H1 (cell line): ENCODE data around the gene PTDSS2. TPM values are rescaled to one million over a fixed set of nuclear protein-coding genes. Genes with fewer than 3 reads are reported as not detected.
A peak's percentile ranks its signal among the peaks of the same experiment; 100 is the strongest.

ENCODE experiments used
- CTCF ChIA-PET: fragments of 300-600 bp; sonication (Branson Sonifier 250); formaldehyde crosslinking; loops from one replicate; lab custom pipeline; 2021; ENCODE audit not compliant: partially characterized antibody; lab: Charles Lee
- POLR2A ChIA-PET: fragments of 300-600 bp; sonication (Branson Sonifier 250); formaldehyde crosslinking; loops from one replicate; lab custom pipeline; 2021; ENCODE audit warnings: inconsistent platforms; ENCODE audit not compliant: partially characterized antibody; lab: Charles Lee
- DNase-seq, 2 experiments: peaks; one replicate each; pipeline versions ENCODE4 v3.0.0 to v3.0.0-alpha.2; 2010 to 2022; ENCODE audit warnings: low spot score in 2 of 2, low read depth in 1 of 2, mixed read lengths in 1 of 2
- FAIRE-seq: peaks from 2 replicates; lab custom pipeline; 2011; peaks lifted over from hg19 to GRCh38; lab: Jason Lieb, UNC
- H2AFZ ChIP-seq: 2 replicates; pipeline ENCODE4 v1.8.1; 2012; ENCODE audit warnings: low read length, inconsistent platforms
- H2AK5ac ChIP-seq: 2 replicates; pipeline ENCODE4 v1.6.1; 2013; ENCODE audit warnings: low read depth, low read length
- H2BK120ac ChIP-seq: replicated peaks from 2 replicates; pipeline ENCODE3; 2013; ENCODE audit warnings: low read depth, low read length, inconsistent platforms
- H2BK12ac ChIP-seq: 2 replicates; pipeline ENCODE4 v1.6.1; 2013; ENCODE audit warnings: low read depth, low read length
- H2BK15ac ChIP-seq: 2 replicates; pipeline ENCODE4 v1.6.1; 2013; ENCODE audit warnings: low read length
- H2BK20ac ChIP-seq: 2 replicates; pipeline ENCODE4 v1.6.1; 2013; ENCODE audit warnings: low read length
- H2BK5ac ChIP-seq: 2 replicates; pipeline ENCODE4 v1.6.1; 2013; ENCODE audit warnings: low read depth, low read length
- H3K14ac ChIP-seq: 2 replicates; pipeline ENCODE4 v1.6.1; 2013; ENCODE audit warnings: inconsistent platforms; ENCODE audit not compliant: insufficient read length
- H3K18ac ChIP-seq: 2 replicates; pipeline ENCODE4 v1.6.1; 2013; ENCODE audit warnings: low read length; ENCODE audit errors: extremely low read depth
- H3K23ac ChIP-seq: 2 replicates; pipeline ENCODE4 v1.6.1; 2013; ENCODE audit warnings: inconsistent platforms; ENCODE audit not compliant: insufficient read length
- H3K23me2 ChIP-seq: 2 replicates; pipeline ENCODE4 v1.6.1; 2013; ENCODE audit warnings: low read depth, low read length
- H3K27ac ChIP-seq: 2 replicates; pipeline ENCODE4 v1.6.1; 2011; ENCODE audit warnings: low read depth, low read length, inconsistent platforms
- H3K27me3 ChIP-seq, 4 experiments: replicated peaks in 1 of 4; 1 replicate in 1 of 4; 2 replicates in 3 of 4; pipeline versions ENCODE4 v1.6.1 to v1.8.1; 2011 to 2013; ENCODE audit warnings: low read length in 3 of 4, mild to moderate bottlenecking in 3 of 4, inconsistent platforms in 2 of 4, mixed read lengths in 2 of 4, moderate library complexity in 1 of 4; ENCODE audit not compliant: control insufficient read depth in 3 of 4, insufficient read depth in 3 of 4; ENCODE audit errors: extremely low read depth in 1 of 4
- H3K36me3 ChIP-seq, 4 experiments: 2 replicates each; pipeline versions ENCODE4 v1.6.1 to v1.8.1; 2011 to 2013; ENCODE audit warnings: mild to moderate bottlenecking in 4 of 4, low read length in 3 of 4, moderate library complexity in 2 of 4, control low read depth in 1 of 4, inconsistent platforms in 1 of 4; ENCODE audit not compliant: insufficient read depth in 4 of 4, control insufficient read depth in 2 of 4
- H3K4ac ChIP-seq: replicated peaks from 2 replicates; pipeline ENCODE3; 2013; ENCODE audit warnings: low read length, low read depth, mixed read lengths, inconsistent platforms; ENCODE audit not compliant: insufficient read length
- H3K4me1 ChIP-seq, 4 experiments: replicated peaks in 1 of 4; 1 replicate in 1 of 4; 2 replicates in 3 of 4; pipeline versions ENCODE4 v1.6.1 to v1.8.1; 2011 to 2013; ENCODE audit warnings: low read length in 3 of 4, inconsistent platforms in 2 of 4, mixed read lengths in 1 of 4; ENCODE audit not compliant: insufficient read depth in 4 of 4, control insufficient read depth in 3 of 4
- H3K4me2 ChIP-seq, 2 experiments: 2 replicates each; pipeline versions ENCODE4 v1.6.1 to v1.8.1; 2011 to 2013; ENCODE audit warnings: low read depth in 2 of 2, low read length in 2 of 2, control low read depth in 1 of 2, inconsistent platforms in 1 of 2, mild to moderate bottlenecking in 1 of 2; ENCODE audit not compliant: insufficient read depth in 1 of 2
- H3K4me3 ChIP-seq, 4 experiments: fragments of 200-600, 300-600 bp in 1 of 4; sonication (generic), shearing (Covaris generic), sonication (Bioruptor Twin) in 1 of 4; 2 replicates each; pipeline versions ENCODE4 v1.5.1 to v1.8.1; 2011 to 2016; ENCODE audit warnings: low read length in 4 of 4, low read depth in 3 of 4, control low read depth in 2 of 4, inconsistent platforms in 2 of 4, mild to moderate bottlenecking in 2 of 4, mixed read lengths in 1 of 4, moderate library complexity in 1 of 4; ENCODE audit not compliant: insufficient read depth in 2 of 4; ENCODE audit errors: extremely low read depth in 1 of 4
- H3K56ac ChIP-seq: replicated peaks from 2 replicates; pipeline ENCODE3; 2013; ENCODE audit warnings: low read depth, mild to moderate bottlenecking, mixed read lengths, low read length, inconsistent platforms; ENCODE audit not compliant: insufficient read length
- H3K79me1 ChIP-seq: 2 replicates; pipeline ENCODE4 v1.6.1; 2013; ENCODE audit warnings: low read depth, low read length, control low read depth
- H3K79me2 ChIP-seq, 2 experiments: 2 replicates each; pipeline versions ENCODE4 v1.6.1 to v1.8.1; 2012 to 2013; ENCODE audit warnings: low read length in 2 of 2, mild to moderate bottlenecking in 2 of 2, inconsistent platforms in 1 of 2; ENCODE audit not compliant: insufficient read depth in 2 of 2, control insufficient read depth in 1 of 2
- H3K9ac ChIP-seq, 4 experiments: replicated peaks in 1 of 4; 1 replicate in 1 of 4; 2 replicates in 3 of 4; pipeline versions ENCODE4 v1.6.1 to v1.8.1; 2011 to 2013; ENCODE audit warnings: low read depth in 3 of 4, low read length in 3 of 4, control low read depth in 2 of 4, mild to moderate bottlenecking in 2 of 4, moderate library complexity in 2 of 4, inconsistent platforms in 1 of 4; ENCODE audit errors: extremely low read depth in 1 of 4
- H3K9me3 ChIP-seq, 2 experiments: 2 replicates each; pipeline versions ENCODE4 v1.6.1 to v1.8.1; 2012 to 2013; ENCODE audit warnings: mild to moderate bottlenecking in 2 of 2, moderate library complexity in 2 of 2, control low read depth in 1 of 2, inconsistent platforms in 1 of 2, low read depth in 1 of 2, low read length in 1 of 2, mixed read lengths in 1 of 2; ENCODE audit not compliant: insufficient read depth in 2 of 2
- H4K20me1 ChIP-seq, 2 experiments: replicated peaks in 1 of 2; 2 replicates each; pipeline versions ENCODE3 to v1.8.1; 2011 to 2013; ENCODE audit warnings: inconsistent platforms in 2 of 2, low read length in 2 of 2, mild to moderate bottlenecking in 1 of 2; ENCODE audit not compliant: insufficient read depth in 2 of 2, control insufficient read depth in 1 of 2
- H4K5ac ChIP-seq: 2 replicates; pipeline ENCODE4 v1.6.1; 2013; ENCODE audit warnings: low read length, low read depth, mixed read lengths, inconsistent platforms; ENCODE audit not compliant: insufficient read length
- H4K8ac ChIP-seq: 2 replicates; pipeline ENCODE4 v1.8.0; 2013; ENCODE audit warnings: mild to moderate bottlenecking, moderate library complexity, low read length, inconsistent platforms; ENCODE audit not compliant: insufficient read depth; ENCODE audit errors: extremely low read depth
- H4K91ac ChIP-seq: replicated peaks from 2 replicates; pipeline ENCODE3; 2013; ENCODE audit warnings: low read length, mixed read lengths, inconsistent platforms; ENCODE audit not compliant: insufficient read length
- BACH1 ChIP-seq: IDR thresholded peaks from 2 replicates; pipeline ENCODE4 v1.6.1; 2012; ENCODE audit warnings: low read length, improper control_type of control experiment
- CBX5 ChIP-seq: fragments of 300-800, 300-1000 bp; sonication (generic); IDR thresholded peaks from 2 replicates; pipeline ENCODE4 v1.7.1; 2016; ENCODE audit warnings: antibody characterized with exemption, low read length, low read depth
- CREB1 ChIP-seq: IDR thresholded peaks from 2 replicates; pipeline ENCODE4 v1.6.1; 2012; ENCODE audit warnings: inconsistent platforms
- EP300 ChIP-seq, 2 experiments: IDR thresholded peaks; 1 replicate in 1 of 2; 2 replicates in 1 of 2; pipeline ENCODE4 v1.6.1; 2011 to 2012; ENCODE audit warnings: low read depth in 2 of 2, low read length in 2 of 2, mild to moderate bottlenecking in 2 of 2, borderline replicate concordance in 1 of 2, inconsistent platforms in 1 of 2, moderate library complexity in 1 of 2
- EZH2 ChIP-seq: fragments of 200-600 bp; sonication (generic); IDR thresholded peaks from 2 replicates; pipeline ENCODE4 v1.7.1; 2012; ENCODE audit warnings: low read depth, mild to moderate bottlenecking, moderate library complexity, low read length, inconsistent platforms; ENCODE audit not compliant: severe bottlenecking
- JUN ChIP-seq: IDR thresholded peaks from 2 replicates; pipeline ENCODE4 v1.6.1; 2011; ENCODE audit warnings: low read depth, mild to moderate bottlenecking, improper control_type of control experiment, low read length
- MAFK ChIP-seq: IDR thresholded peaks from 2 replicates; pipeline ENCODE4 v1.6.1; 2012; ENCODE audit warnings: low read depth, mild to moderate bottlenecking, improper control_type of control experiment, low read length
- POU5F1 ChIP-seq: IDR thresholded peaks from 2 replicates; pipeline ENCODE4 v1.6.1; 2011; ENCODE audit warnings: low read depth, mild to moderate bottlenecking, low read length, moderate library complexity
- SIN3A ChIP-seq, 2 experiments: IDR thresholded peaks in 1 of 2; conservative IDR thresholded peaks in 1 of 2; 2 replicates each; pipeline ENCODE4 v1.6.1; 2011 to 2012; ENCODE audit warnings: low read length in 2 of 2, improper control_type of control experiment in 1 of 2, low read depth in 1 of 2, mild to moderate bottlenecking in 1 of 2
- SIRT6 ChIP-seq: IDR thresholded peaks from one replicate; pipeline ENCODE4 v1.7.1; 2012; ENCODE audit warnings: low read length, inconsistent platforms
- TAF1 ChIP-seq: IDR thresholded peaks from 2 replicates; pipeline ENCODE4 v1.6.1; 2011; ENCODE audit warnings: mild to moderate bottlenecking, low read depth, low read length
- ZNF274 ChIP-seq: IDR thresholded peaks from 2 replicates; pipeline ENCODE4 v1.7.0; 2012; ENCODE audit warnings: low read length, borderline replicate concordance; ENCODE audit errors: extremely low read depth
- WGBS, 2 experiments: shearing (Covaris generic) in 1 of 2; methylation state at CpG; one replicate each; pipeline versions ENCODE4 v1.1.6 to v1.1.7; 2013 to 2015; ENCODE audit warnings: low lambda C conversion rate in 2 of 2, mixed read lengths in 2 of 2, inconsistent platforms in 1 of 2, low coverage in 1 of 2, missing lambda C conversion rate in 1 of 2; ENCODE audit not compliant: insufficient replicate concordance in 2 of 2, insufficient coverage in 1 of 2, insufficient read length in 1 of 2; ENCODE audit errors: extremely low coverage in 1 of 2, missing lambda C conversion rate in 1 of 2; 5-methylcytosine and 5-hydroxymethylcytosine counted together
- polyA plus RNA-seq, 7 experiments: library from polyadenylated mRNA; depleted of rRNA in 3 of 7; stranded (reverse) in 5 of 7; unstranded in 2 of 7; fragments of >200 nt in 5 of 7; fragments of 200-250 nt in 2 of 7; gene quantifications; 1 replicate in 5 of 7; 2 replicates in 1 of 7; 4 replicates in 1 of 7; pipeline versions ENCODE4 v1.2.1 to v1.2.3, GENCODE V29; 2011 to 2013; ENCODE audit warnings: missing spikeins in 2 of 7, mixed read lengths in 2 of 7
- total RNA-seq: library from RNA; stranded (reverse); fragmentation: NEBNext Ultra II Directional; extraction: Animal tissue kit (Norgen Biotek cat#: 25700); gene quantifications from 2 replicates; pipeline ENCODE4 v1.2.1, GENCODE V29; 2021
- TF ChIP-seq, protein P1 (sequence below): IDR thresholded peaks from 2 replicates; pipeline ENCODE4 v1.6.1; 2011; ENCODE audit warnings: low read length, improper control_type of control experiment

Gene PTDSS2
- total and polyA plus RNA-seq, 2 of the 8 experiments (the other 6 are each of a cell fraction or from before 2014, with no cell fraction given), result 48.7 to 68.2 TPM

DNA sequence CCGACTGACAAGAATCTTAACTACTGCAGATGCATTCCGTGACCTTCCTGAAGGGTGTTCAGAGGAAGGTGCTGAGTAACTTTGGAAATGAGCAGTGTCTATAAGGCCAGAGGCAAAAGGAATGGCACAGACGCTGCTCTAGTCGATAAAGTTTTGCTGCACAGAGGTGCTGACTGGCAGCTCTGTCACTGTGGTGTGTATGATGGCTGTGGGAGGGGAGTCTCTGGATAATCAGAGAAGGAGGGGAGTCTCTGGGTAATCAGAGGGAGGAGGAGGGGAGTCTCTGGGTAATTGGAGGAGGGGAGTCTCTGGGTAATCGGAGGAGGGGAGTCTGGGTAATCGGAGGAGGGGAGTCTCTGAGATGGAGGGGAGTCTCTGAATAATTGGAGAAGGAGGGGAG, 18.4 kb downstream of the PTDSS2 start:
- no peak overlapping the region for H3K14ac ChIP-seq
- peaks cover 0 to 12% (median 5%) of the 10 kb centered on the region in 4 experiments; a peak in 6 of 7 replicates for H3K4me1 ChIP-seq
- peak overlapping the region; percentile 38; the same call in 1 of the 2 replicates for H3K18ac ChIP-seq
- H3K4ac ChIP-seq, result no peak overlapping the region
- no peak overlapping the region for H2BK20ac ChIP-seq
- CTCF ChIA-PET, result no interaction called here
- WGBS, 2 experiments, result 76% methylated on average over 6 of the region's 6 CpGs; no CpG with 5 or more reads in 1 of the 2 experiments
- H3K27ac ChIP-seq, result no peak overlapping the region
- H2AFZ ChIP-seq, result no peak overlapping the region
- peaks cover 0 to 21% of the 10 kb centered on the region in 2 experiments; a peak in 2 of 4 replicates for H3K79me2 ChIP-seq
- H3K56ac ChIP-seq, result no peak overlapping the region
- no peak overlapping the region for H3K23ac ChIP-seq
- H4K8ac ChIP-seq, result no peak overlapping the region
- peaks cover 5% of the 10 kb centered on the region; the same call in 1 of the 2 replicates for H3K79me1 ChIP-seq
- H4K91ac ChIP-seq, result no peak overlapping the region
- peak overlapping the region; percentile 45; the same call in 1 of the 2 replicates for H2BK12ac ChIP-seq
- no peak overlapping the region for H3K9ac ChIP-seq
- H3K23me2 ChIP-seq, result 0 out of 2 replicates have a peak, but pooled peaks cover 1% of the 10 kb centered on the region
- no peaks in the 10 kb centered on the region for H3K9me3 ChIP-seq
- peak overlapping the region; percentile 91; the same call in 1 of the 2 replicates for H2AK5ac ChIP-seq
- peak overlapping the region in 1 of 2 experiments; percentile 39; a peak in 1 of 4 replicates for H3K4me2 ChIP-seq
- H2BK5ac ChIP-seq, result peak overlapping the region; percentile 68
- DNase-seq (no peak), FAIRE-seq (no peak)
- POLR2A ChIA-PET, result no interaction called here
- H2BK15ac ChIP-seq, result 0 out of 2 replicates have a peak overlapping the region, but pooled peaks have one; percentile 19
- no peak overlapping the region for H3K4me3 ChIP-seq
- H2BK120ac ChIP-seq, result no peak overlapping the region
- no peaks in the 10 kb centered on the region for H3K27me3 ChIP-seq
- H4K5ac ChIP-seq, result no peak overlapping the region
- no peak for TF ChIP-seq TAF1
- no peak for TF ChIP-seq CBX5
- TF ChIP-seq SIRT6, result no peak
- no peak for TF ChIP-seq BACH1
- TF ChIP-seq EP300 (IDR thresholded peaks at IDR 0.05; ENCODE audit: borderline replicate concordance in 1 of 2, low read depth in 2 of 2, low read length in 2 of 2), result no peak
- TF ChIP-seq, protein P1, sequence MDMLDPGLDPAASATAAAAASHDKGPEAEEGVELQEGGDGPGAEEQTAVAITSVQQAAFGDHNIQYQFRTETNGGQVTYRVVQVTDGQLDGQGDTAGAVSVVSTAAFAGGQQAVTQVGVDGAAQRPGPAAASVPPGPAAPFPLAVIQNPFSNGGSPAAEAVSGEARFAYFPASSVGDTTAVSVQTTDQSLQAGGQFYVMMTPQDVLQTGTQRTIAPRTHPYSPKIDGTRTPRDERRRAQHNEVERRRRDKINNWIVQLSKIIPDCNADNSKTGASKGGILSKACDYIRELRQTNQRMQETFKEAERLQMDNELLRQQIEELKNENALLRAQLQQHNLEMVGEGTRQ, result no peak
- TF ChIP-seq ZNF274, result no peak
- no peak for TF ChIP-seq POU5F1
- no peak for TF ChIP-seq EZH2
- no peak for TF ChIP-seq CREB1
- no peak for TF ChIP-seq SIN3A (conservative IDR thresholded peaks at IDR 0.05 in 1 of 2, IDR thresholded peaks at IDR 0.05 in 1 of 2; ENCODE audit: low read depth in 1 of 2, low read length in 2 of 2)
- no peak for TF ChIP-seq JUN
- no peak for TF ChIP-seq MAFK
- no peaks in the 10 kb centered on the region; a peak in 2 of 8 replicates for H3K36me3 ChIP-seq
- H4K20me1 ChIP-seq, result peaks cover 0 to 5% of the 10 kb centered on the region in 2 experiments
